ENCODE data around the gene PAQR8.
"Not testable (repeated sequence)": the region's sequence is repeated elsewhere in the genome, so short reads cannot be mapped to it uniquely, and the experiment has no call there.

PAQR8 gene

DNA sequence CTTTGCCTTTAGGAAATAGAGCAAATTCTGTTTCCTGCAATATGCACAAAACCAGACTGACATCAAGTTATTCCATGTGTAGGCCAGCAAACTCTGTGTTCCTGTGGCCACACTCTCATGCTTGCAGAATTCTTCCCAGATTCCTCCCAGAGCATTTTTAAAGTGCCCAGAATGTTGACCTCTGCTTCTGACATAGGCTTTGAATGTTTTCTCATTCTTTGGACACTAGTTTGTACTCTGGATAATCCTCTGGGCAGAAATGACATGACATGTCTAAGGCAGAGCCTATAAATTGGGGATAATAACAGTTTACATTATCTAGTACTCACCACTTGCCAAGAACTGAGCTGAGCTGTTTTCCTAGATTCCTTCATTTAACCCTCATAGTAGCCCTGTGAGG, 49.0 kb downstream of the PAQR8 start:
- DNase-seq (ENCODE audit: low read depth in 2 of 2): no peak

DNA sequence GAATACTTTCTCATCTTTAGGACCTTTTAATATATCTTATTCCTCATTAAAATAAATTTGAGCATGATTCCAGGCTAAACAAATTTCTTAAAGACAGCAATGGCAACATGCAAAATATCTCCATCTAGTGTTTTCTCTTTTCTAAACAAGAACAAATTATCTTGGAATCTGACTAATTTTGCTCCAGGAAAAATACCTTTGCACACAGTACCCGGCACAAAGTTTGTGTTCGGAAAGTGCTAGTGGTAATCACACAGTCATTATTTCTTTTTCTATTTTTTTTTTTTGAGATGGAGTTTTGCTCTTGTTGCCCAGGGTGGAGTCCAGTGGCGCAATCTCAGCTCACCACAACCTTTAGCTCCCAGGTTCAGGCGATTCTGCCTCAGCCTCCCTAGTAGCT, 50.0 kb downstream of the PAQR8 start:
- DNase-seq (ENCODE audit: low read depth in 2 of 2): no peak

DNA sequence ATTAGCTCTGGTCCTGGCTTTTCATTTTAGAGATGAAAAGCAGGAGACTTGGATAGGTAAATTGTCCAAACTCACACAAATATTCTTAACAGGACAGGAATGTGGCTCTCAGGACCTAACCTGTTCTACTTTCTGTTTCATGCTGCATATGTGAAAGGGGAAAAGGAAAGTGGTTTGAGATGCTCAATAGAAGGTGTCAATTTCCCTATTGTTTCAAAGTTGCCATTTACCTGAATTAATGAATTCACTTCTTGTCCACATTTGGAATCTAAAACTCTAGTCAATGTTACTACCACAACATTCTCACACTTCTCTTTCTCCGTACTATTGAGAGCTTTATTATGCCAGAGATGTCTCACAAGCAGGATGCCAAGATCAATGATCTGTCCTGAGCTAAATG, 53.4 kb downstream of the PAQR8 start:
- no peak for DNase-seq (ENCODE audit: low read depth in 2 of 2)

DNA sequence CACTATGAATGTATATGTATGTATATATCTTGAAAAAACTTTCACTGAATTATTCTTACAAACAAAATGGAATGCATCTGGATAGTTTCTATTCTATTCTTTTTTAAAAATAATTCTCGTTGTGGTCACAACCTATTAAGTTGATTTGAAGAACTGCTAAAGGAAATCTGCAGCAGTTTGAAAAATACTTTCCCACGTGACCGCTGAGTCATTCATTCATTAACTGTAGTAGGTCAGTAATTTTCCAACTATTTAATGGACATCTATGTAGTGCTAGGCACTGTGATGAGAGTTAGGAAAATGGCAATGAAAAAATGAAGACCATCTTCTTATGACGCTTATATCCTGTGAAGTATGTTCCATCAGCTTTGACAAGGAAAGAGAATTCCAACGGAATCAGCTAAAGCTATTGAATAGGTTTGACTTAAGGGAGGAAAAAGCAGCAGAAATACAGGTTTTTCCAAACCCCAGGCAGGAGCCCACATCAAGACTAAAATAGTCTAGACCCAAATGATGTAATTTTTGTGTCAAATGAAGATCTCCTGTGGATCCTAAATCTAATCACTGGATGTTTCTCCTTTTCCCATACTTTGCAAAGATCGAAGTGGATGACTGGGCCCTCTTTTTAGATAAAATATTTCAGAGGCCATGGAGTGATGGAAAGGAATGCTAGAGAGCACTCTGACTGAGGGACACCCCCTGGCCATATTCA, 54.1 kb downstream of the PAQR8 start:
- no peak for DNase-seq (ENCODE audit: low read depth in 2 of 2)

DNA sequence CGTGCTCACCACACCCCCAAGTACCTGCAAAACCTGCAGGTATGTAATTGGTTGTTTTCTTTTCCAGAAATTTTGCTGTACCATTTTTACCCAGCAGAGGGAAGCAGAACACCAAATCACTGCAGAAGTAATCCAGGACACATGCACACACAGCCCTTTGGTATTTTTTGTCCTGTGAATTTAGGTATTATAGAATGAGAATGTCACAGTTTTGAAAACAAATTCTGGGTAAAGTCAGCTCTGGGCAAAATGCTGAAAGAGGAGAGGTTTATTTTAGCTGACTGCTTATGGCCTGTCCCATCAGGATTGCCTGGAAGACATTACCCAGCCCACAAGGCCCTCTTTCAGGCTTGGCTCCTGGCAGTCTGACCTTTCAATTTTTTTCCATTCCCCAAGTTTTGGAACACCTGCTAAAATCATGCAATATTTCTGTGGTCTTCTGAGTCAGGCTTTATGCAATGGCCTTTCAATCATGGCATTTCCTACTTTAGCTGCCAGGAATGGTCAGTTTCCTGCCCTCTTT, 54.7 kb downstream of the PAQR8 start:
- no peak for DNase-seq (ENCODE audit: low read depth in 2 of 2)

DNA sequence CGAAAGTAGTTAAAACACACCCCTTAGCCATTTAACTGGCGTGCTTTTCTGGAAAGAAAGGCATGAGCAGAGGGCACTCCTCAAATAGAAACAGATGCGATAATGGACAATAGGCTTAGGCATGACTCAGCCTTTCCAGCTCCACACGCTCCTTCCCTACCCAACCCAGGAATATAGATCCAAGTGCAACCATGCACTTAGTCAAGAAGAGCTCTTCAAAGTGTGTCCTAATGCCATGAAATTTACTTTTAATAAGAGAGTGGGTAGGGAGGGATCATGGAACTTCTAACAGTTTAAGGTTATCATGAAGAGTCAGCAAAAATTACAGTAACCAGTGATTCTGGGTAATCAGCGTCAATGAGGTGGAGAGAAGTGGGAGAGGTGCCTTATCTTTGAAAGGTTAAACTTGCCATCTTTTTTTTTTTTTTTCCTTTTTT, 55.7 kb downstream of the PAQR8 start:
- no peak for DNase-seq (ENCODE audit: low read depth in 2 of 2)

DNA sequence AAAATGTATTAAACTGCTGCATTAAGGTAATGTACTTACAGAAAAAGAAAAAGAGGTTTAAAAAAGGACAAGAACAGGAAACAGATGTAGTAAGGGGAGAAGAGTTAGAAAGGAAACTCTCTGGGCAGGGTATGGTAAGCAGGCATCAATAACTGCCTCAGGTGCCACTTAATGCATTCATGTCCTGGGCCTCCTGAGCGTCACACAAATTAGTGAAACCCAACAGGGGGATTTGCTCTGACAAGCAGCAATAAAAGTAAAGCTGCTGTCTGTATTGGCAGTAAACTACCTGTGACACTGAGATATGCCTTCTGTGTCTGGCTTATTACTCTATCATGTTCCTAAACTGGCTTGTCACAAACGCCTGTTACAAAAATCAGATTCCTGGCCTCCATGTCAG, 56.7 kb downstream of the PAQR8 start:
- DNase-seq (ENCODE audit: low read depth in 2 of 2): no peak

DNA sequence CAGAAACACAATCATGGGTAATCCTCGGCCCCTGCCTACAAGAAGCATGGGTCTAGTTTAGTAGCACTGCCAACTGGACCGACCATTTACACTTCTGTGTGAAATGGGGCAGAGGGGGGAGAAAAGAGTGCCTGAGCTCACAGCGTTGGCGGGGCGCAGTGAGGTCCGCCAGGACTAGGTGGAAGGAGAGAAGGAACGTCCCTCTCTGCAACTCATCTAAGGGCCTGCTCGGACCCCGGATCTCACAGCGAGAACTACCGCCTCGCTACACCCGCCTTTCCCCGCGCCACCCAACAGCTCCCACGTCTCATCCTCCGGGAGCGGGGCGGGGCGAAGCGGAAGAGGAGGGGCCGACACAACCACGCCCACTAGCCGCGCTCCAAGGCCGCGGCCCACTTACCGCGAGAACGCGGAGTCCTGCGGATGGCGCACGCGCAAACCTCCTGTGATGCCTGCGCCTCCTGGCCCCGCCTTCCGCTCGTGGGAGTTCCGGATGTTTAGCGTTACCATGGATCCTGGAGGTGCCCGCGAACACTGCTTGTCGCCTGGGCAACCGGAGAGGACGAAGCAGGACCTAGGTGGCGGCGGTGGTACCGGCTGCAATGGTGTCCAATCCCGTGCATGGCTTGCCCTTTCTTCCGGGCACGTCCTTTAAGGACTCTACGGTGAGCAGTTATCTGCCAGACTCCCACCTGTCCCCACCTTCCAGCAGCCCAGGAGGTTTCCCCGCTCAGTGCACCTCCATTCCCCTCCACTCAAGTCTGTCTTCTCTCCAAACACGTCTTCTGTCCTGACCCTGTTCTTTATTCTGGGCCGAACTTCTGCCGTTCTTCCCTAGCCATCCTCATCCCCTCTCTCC, 58.1 kb downstream of the PAQR8 start, which contains the start of gene EFHC1:
TSS of gene EFHC1 (plus strand) at position 534 of the 859 bp plus-strand sequence. CDS start at position 603, 69 bp downstream.
- DNase-seq (ENCODE audit: low read depth in 2 of 2): peak; percentile 96 to 98

DNA sequence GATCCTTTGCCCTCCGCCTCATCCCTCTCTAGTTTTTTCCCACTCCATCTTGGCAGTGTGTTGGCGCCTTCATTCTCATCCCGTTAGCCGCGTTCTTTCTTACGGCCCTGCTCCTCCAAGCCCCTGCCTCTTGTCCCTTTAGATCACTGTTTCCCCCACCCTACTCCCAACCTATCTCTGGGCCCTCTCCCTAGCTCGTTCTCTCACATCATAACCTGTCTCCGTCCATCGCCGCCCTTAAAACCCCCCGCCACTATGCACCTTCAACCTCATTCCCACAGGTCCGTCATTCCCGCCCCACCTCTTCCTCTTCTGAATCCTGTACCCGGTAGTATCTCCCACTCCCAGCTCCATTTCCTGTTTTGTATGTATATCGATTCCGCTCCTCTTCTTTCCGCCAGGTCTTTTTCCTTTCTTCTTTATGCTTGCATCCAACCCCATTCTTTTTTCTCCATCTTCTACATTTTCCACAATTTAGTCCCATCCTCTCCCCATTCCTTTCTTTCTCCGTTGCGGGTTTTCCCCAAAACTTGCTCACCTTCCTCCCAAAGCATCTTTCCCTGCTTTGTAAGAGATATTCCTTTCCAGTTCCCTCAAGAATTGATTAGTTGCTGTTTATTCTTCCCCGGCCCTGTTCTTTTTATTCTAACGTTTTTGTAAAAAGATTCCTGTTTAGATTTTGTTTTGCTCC, 58.9 kb downstream of the PAQR8 start:
- no peak for DNase-seq (ENCODE audit: low read depth in 2 of 2)

DNA sequence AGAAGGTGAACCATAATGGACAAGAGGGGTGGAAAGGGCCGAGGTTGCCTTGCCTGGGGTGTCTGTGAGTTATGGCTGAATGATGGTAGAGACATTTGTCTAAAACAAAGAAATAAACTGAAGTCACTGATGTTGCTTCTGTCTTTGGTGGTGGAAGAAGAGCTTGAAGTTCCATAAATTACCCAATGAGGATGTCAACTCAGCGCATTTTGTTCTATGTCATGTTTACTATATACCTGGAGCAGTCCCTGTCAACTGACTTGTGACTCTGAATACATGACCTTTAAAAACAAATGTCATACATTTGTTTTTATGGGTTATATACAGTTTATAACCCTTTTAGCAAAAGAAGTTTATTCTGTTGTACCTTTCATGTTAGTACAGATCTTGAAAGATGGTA, 60.2 kb downstream of the PAQR8 start:
- no peak for DNase-seq (ENCODE audit: low read depth in 2 of 2)

DNA sequence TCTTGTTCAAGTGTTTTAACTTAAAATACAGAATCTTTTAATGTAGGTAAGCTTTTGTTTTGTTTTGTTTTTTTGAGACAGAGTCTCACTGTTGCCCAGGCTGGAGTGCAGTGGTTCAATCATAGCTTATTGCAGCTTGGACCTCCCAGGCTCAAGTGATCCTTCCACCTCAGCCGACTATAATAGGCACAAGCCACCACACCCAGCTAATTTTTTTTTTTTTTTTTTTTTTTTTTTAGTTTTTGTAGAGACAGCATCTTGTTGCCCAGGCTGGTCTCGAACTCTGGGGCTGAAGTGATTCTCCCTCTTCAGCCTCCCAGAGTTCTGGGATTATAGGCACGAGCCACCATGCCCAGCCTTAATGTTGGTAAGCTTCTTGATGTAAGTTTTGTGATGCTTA, 61.5 kb downstream of the PAQR8 start:
- no peak for DNase-seq (ENCODE audit: low read depth in 2 of 2)

DNA sequence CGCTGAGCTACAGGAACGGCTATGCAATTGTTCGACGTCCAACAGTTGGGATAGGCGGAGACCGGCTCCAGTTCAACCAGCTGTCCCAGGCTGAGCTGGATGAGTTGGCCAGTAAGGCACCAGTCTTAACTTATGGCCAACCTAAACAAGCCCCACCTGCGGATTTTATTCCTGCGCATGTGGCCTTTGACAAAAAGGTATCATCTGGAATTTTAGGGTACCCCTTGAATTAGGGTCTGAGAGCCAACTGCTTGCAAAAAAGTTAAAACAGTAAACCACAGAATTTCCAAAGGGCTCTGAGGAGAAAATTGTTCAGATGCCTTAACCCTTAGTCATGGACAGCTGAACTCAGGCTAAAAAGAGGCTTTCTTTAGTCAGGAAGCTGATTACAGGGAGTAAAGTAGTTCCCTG, 62.0 kb downstream of the PAQR8 start:
- DNase-seq (ENCODE audit: low read depth in 2 of 2): no peak

DNA sequence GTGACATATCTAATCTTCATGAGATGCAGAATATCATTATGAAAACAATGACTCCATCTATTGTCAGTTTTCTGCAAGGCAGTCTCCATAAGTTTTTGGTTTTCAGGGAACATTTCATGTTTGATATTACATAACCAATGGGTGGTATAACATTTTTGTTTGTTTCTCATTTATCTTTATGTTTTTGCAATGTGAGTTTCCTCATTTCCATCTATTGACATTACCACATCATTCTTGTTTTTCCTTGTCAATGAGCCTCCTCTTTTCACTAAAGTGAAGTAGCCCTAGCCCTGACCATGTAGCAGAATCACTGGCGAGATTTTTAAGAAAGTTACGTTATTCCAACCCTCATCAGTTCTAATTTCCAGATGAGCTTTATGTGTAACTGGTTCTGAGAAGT, 62.6 kb downstream of the PAQR8 start:
- DNase-seq (ENCODE audit: low read depth in 2 of 2): no peak

DNA sequence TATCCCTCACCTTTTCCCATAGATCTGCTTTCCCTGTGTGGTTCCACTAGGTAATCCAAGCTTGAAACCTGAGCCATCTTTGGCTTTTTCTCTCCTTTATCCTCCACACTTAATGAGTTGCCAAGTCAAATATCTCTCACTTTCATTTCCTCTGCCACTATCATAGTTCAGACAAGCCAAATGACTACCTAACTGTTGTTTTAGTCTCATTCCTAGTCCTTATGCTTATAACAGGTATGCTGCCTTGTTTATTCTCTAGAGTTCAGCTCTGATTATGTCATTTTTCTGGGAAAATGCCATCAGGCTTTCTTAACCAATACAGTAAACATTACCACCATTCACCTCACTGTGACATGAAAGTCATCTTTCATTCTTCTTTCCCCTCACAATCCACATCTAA, 64.7 kb downstream of the PAQR8 start:
- no peak for DNase-seq (ENCODE audit: low read depth in 2 of 2)

DNA sequence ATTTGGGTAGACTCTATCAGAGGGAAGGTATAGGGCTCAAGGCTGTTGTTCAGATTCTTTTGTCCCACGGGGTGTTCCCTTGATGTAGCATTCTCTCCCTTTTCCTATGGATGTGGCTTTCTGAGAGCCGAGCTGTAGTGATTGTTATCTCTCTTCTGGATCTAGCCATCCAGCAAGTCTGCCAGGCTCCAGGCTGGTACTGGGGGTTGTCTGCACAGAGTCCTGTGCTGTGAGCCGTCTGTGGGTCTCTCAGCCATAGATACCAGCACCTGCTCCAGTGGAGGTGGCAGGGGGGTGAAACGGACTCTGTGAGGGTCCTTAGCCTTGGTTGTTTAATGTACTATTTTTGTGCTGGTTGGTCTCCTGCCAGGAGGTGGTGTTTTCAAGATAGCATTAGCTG, 71.3 kb downstream of the PAQR8 start:
- DNase-seq (ENCODE audit: low read depth in 2 of 2): not testable (repeated sequence)

DNA sequence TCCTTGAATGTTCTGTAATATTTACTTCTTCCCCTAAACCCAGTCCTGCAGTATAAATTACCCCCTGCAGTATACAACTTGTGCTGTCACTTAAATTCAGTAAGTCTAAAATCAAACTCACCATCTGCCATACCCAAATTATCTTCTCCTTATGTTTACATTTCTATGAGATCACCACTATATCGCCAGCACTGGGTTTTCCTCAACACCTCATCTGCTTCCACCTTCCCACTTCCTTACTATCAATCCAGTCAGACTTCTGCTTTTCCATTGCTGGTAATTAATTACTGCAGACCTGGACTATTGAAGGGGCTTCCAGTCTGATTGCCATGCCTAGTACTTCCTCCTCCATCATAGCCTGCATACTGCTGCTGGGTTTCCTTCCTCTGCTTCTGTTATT, 73.4 kb downstream of the PAQR8 start:
- DNase-seq (ENCODE audit: low read depth in 2 of 2): no peak

DNA sequence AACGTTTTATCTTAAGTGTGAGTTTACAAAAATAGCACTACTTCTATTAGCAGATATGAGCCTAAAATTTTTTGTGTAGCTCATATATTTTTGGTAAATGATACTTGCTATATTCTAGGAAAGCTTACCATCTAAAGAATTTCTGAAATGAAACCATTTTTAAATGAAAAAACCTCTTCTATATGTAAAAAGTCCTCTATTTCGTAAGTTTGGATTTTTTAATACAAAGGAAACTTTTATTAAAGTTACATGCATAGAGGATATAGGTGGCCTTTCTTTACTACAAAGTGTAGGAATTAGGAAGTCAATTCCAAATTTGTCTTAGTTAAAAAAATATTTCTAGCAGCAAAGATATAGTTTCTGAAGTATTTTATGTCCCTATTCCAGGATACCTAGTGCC, 77.0 kb downstream of the PAQR8 start:
- no peak for DNase-seq (ENCODE audit: low read depth in 2 of 2)

DNA sequence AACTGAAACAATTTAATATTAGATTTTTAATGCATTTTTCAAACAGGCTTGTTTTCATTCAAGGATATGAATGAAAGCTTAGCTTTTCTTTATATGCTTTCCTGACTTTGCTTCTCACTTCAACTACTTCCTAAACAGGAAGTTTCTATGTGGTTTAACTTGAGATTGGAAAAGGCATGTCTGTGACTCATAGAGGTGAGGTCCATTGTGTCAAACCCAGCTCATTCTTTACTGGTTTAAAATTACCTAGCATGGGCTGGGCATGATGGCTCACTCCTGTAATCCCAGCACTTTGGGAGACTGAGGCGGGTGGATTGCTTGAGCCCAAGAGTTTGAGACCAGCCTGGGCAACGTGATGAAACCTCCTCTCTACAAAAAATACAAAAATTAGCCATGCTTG, 92.6 kb downstream of the PAQR8 start:
- DNase-seq (ENCODE audit: low read depth in 2 of 2): no peak

DNA sequence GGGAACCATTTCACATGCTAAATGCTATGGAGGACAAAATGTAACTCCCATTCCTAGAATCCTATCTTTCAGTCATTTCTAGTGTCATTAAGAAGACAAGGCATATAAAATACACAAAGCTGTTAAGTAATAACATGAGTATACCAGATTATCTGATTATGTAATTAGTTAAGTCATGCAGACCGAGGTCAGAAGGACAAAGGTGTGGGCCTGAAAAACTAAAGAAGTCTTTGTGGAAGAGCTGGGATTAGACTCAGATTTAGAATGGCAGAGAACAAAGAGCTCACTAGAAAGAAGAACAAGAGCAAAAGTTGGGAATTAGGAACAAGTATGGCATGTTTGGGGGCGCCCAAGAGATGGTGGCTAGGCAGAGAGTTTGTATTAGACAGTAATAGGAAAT, 95.1 kb downstream of the PAQR8 start:
- no peak for DNase-seq (ENCODE audit: low read depth in 2 of 2)
